Measurements from ENCODE around the gene ERBB4.

- no peak for TF ChIP-seq CTCF (IDR thresholded peaks at IDR 0.05)
- TF ChIP-seq POLR2AphosphoS5 (IDR thresholded peaks at IDR 0.05), result no peak
These were observed 1147.9 kb downstream of the ERBB4 start for GRCh38 chr2:211390536-211391188.
